ENCODE data around the gene PTPRM.

DNA sequence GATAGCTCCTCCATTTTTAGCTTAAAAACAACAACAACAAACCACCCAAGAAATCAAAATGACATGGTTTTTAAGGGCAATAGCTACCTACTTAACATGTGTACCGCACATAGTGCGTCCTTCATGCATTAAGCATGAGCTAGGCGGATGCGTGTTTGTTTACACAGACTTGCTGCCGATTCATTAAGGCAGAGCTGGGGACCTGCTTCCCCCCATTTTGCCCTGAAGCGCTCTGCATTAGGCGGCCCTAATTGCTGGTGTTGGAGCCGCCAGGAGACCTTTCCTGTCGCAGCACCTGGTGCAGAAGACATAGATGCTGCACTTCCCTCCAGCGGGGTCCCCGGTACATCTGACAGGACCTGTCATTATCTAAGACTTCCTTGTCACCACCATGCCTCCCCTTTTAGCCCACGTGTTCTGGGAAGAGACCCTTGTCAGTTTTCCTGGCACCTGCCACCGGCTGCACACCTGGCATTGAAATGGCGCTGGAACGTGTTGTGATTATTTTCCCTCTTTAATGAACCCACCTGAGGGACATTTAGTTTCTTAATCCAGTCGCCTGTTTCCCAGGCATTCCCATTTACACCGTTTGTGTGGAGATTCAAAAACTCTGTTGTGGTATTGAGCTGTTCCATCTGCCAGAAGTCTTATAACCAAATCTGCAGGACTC is 781.1 kb downstream of the PTPRM start:
- TF ChIP-seq, protein P1, sequence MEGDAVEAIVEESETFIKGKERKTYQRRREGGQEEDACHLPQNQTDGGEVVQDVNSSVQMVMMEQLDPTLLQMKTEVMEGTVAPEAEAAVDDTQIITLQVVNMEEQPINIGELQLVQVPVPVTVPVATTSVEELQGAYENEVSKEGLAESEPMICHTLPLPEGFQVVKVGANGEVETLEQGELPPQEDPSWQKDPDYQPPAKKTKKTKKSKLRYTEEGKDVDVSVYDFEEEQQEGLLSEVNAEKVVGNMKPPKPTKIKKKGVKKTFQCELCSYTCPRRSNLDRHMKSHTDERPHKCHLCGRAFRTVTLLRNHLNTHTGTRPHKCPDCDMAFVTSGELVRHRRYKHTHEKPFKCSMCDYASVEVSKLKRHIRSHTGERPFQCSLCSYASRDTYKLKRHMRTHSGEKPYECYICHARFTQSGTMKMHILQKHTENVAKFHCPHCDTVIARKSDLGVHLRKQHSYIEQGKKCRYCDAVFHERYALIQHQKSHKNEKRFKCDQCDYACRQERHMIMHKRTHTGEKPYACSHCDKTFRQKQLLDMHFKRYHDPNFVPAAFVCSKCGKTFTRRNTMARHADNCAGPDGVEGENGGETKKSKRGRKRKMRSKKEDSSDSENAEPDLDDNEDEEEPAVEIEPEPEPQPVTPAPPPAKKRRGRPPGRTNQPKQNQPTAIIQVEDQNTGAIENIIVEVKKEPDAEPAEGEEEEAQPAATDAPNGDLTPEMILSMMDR (IDR thresholded peaks at IDR 0.05; ENCODE audit: low read depth, low read length, poor library complexity, severe bottlenecking): no peak
- no peak for TF ChIP-seq EZH2phosphoT487 (IDR thresholded peaks at IDR 0.05; ENCODE audit: borderline replicate concordance, low read length)
